IPS-18c (cell line): ENCODE results near the gene ASAP2.
"Not testable (repeated sequence)": the region's sequence is repeated elsewhere in the genome, so short reads cannot be mapped to it uniquely, and the experiment has no call there.

Source experiments
- H3K4me3 ChIP-seq: 2 replicates; pipeline ENCODE4 v1.7.0; 2013; ENCODE audit warnings: low read depth, mild to moderate bottlenecking, low read length, moderate library complexity; ENCODE audit not compliant: insufficient read depth
- H3K9me3 ChIP-seq: one replicate; pipeline ENCODE4 v1.6.1; 2013; ENCODE audit warnings: mild to moderate bottlenecking, low read length, moderate library complexity; ENCODE audit not compliant: control insufficient read depth, insufficient read depth

The ASAP2 gene

GRCh38 chr2:9255416-9255815 lies 48.8 kb downstream of the ASAP2 start:
- Histone ChIP-seq H3K4me3 (no peak overlapping the region), H3K9me3 (no peaks in the 10 kb centered on the region)

- H3K4me3 ChIP-seq, result no peak overlapping the region
- no peaks in the 10 kb centered on the region for H3K9me3 ChIP-seq
Measured at GRCh38 chr2:9256147-9256546, 49.5 kb downstream of the ASAP2 start.

GRCh38 chr2:9256570-9257043 lies 50.0 kb downstream of the ASAP2 start:
- Histone ChIP-seq H3K9me3 (no peaks in the 10 kb centered on the region), H3K4me3 (no peak overlapping the region)

- Histone ChIP-seq H3K9me3 (no peaks in the 10 kb centered on the region), H3K4me3 (no peak overlapping the region)
Measured at GRCh38 chr2:9258501-9258900, 51.9 kb downstream of the ASAP2 start.

- no peak overlapping the region for H3K4me3 ChIP-seq
- no peaks in the 10 kb centered on the region for H3K9me3 ChIP-seq
Measured at GRCh38 chr2:9258953-9259399, 52.4 kb downstream of the ASAP2 start.

GRCh38 chr2:9260464-9260918 lies 53.9 kb downstream of the ASAP2 start:
- H3K9me3 ChIP-seq, result no peaks in the 10 kb centered on the region
- H3K4me3 ChIP-seq, result no peak overlapping the region

GRCh38 chr2:9261231-9261883 lies 54.7 kb downstream of the ASAP2 start:
- Histone ChIP-seq H3K4me3 (no peak overlapping the region), H3K9me3 (no peaks in the 10 kb centered on the region)

- H3K4me3 ChIP-seq, result no peak overlapping the region
- H3K9me3 ChIP-seq, result no peaks in the 10 kb centered on the region
Measured at GRCh38 chr2:9262671-9263171, 56.1 kb downstream of the ASAP2 start.

GRCh38 chr2:9263428-9263827 lies 56.8 kb downstream of the ASAP2 start:
- H3K4me3 ChIP-seq, result no peak overlapping the region
- H3K9me3 ChIP-seq, result no peaks in the 10 kb centered on the region

- no peak overlapping the region for H3K4me3 ChIP-seq
- no peaks in the 10 kb centered on the region for H3K9me3 ChIP-seq
Measured at GRCh38 chr2:9264301-9264700, 57.7 kb downstream of the ASAP2 start.

- Histone ChIP-seq H3K9me3 (no peaks in the 10 kb centered on the region), H3K4me3 (no peak overlapping the region)
Measured at GRCh38 chr2:9266711-9267110, 60.1 kb downstream of the ASAP2 start.

GRCh38 chr2:9267286-9267685 lies 60.7 kb downstream of the ASAP2 start:
- not testable (repeated sequence) for H3K4me3 ChIP-seq, H3K9me3 ChIP-seq

- Histone ChIP-seq H3K4me3 (no peak overlapping the region), H3K9me3 (peaks cover 4% of the 10 kb centered on the region)
Measured at GRCh38 chr2:9268301-9269080, 61.9 kb downstream of the ASAP2 start.

- H3K4me3 ChIP-seq, result no peak overlapping the region
- peaks cover 4% of the 10 kb centered on the region for H3K9me3 ChIP-seq
Measured at GRCh38 chr2:9269295-9269694, 62.7 kb downstream of the ASAP2 start.

- H3K9me3 ChIP-seq, result peaks cover 4% of the 10 kb centered on the region
- no peak overlapping the region for H3K4me3 ChIP-seq
Measured at GRCh38 chr2:9269695-9270360, 63.2 kb downstream of the ASAP2 start.

- Histone ChIP-seq H3K9me3 (peaks cover 4% of the 10 kb centered on the region), H3K4me3 (no peak overlapping the region)
Measured at GRCh38 chr2:9271091-9271490, 64.5 kb downstream of the ASAP2 start.

GRCh38 chr2:9271691-9272090 lies 65.1 kb downstream of the ASAP2 start:
- Histone ChIP-seq H3K9me3 (peaks cover 4% of the 10 kb centered on the region), H3K4me3 (no peak overlapping the region)
